T-helper 1 cell treated with Interleukin-12 subunit alpha and Interleukin-12 subunit beta and Interleukin-4 antibody, amounts not matched to agents 30 μg/mL and 1 μg/mL, for 36 hours (primary cell): Measurements from ENCODE around the gene NOP16.
A peak's percentile ranks its signal among the peaks of the same experiment; 100 is the strongest.
"Not testable (repeated sequence)": the region's sequence is repeated elsewhere in the genome, so short reads cannot be mapped to it uniquely, and the experiment has no call there.

Experiments used
- H3K27ac Mint-ChIP-seq: one replicate; pipeline ENCODE4 v1.8.0; 2021; ENCODE audit warnings: mild to moderate bottlenecking, mixed read lengths
- H3K27me3 Mint-ChIP-seq: one replicate; pipeline ENCODE4 v1.8.0; 2021; ENCODE audit warnings: low read depth, mixed read lengths
- H3K36me3 Mint-ChIP-seq: one replicate; pipeline ENCODE4 v1.8.0; 2021; ENCODE audit warnings: low read depth, mixed read lengths
- H3K4me1 Mint-ChIP-seq: one replicate; pipeline ENCODE4 v1.8.0; 2021; ENCODE audit warnings: low read depth, mixed read lengths
- H3K4me3 Mint-ChIP-seq: one replicate; pipeline ENCODE4 v1.8.0; 2021; ENCODE audit warnings: mild to moderate bottlenecking, moderate library complexity, mixed read lengths
- H3K9me3 Mint-ChIP-seq: one replicate; pipeline ENCODE4 v1.8.0; 2021; ENCODE audit warnings: mixed read lengths

Gene NOP16

DNA sequence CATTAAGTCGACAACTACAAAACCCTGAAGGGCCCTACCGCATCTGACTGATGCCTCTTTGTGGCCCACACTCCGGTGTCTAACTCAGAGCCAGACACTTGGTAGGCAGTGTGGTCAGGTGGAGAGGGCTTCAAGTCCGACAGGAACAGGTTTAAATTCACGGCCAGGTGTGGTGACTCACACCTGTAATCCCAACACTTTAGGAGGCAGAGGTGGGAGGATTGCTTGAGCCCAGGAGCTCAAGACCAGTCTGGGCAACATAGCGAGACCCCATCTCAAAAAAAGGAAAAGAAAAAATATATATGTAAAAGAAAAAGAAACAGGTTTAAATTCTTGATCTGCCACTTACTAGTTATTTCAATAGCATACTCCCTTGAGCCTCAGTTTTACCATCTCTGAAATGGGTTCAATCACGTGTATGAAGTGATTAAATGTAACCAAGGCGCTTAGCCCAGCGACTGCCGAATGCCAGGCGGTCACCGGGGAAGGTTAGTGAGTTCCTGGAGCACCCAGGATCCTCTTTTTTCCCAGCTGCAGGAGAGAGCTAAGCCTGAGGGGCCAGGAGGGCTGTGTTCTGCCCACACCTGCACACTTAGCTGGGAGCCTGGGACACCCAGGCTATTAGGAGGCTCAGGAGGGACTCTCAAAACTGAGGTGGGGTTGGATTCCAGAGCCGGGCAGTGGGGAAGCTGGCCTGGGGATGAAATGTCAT lies 27.0 kb upstream of the NOP16 start:
- H3K4me3 Mint-ChIP-seq, result peak overlapping the region; percentile 87
- H3K27me3 Mint-ChIP-seq, result peaks cover 10% of the 10 kb centered on the region
- peaks cover 6% of the 10 kb centered on the region for H3K36me3 Mint-ChIP-seq
- peaks cover 36% of the 10 kb centered on the region for H3K4me1 Mint-ChIP-seq
- H3K9me3 Mint-ChIP-seq, result peaks cover 1% of the 10 kb centered on the region
- H3K27ac Mint-ChIP-seq, result peak overlapping the region; percentile 83

GRCh38 chr5:176414704-176415103 lies 26.3 kb upstream of the NOP16 start:
- H3K36me3 Mint-ChIP-seq, result peaks cover 9% of the 10 kb centered on the region

DNA sequence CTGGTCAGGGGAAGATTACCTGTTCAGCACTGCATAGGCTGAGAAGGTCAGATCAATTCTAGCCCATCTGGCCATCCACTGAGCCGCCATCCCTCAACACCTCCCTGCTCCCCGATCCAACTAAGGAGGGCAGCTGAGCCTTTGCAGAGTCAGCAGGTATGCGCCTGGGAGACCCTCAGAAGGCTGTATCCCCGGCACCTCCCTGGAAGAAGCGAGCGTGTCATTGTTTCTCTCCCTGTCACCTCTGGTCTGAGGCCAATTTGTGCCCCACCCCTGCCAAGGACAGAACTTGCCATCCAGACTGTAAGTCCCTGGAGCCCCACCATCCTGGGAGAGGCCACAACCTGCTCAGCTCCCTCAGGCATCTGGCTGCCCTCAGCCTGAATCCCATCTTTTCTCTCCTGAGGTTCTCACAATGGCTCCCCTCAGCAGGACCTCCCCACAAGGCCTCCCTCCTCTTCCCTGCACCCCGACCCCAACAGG lies 25.4 kb upstream of the NOP16 start:
- Mint-ChIP-seq H3K4me1 (peaks cover 36% of the 10 kb centered on the region), H3K36me3 (peaks cover 9% of the 10 kb centered on the region), H3K27me3 (peaks cover 3% of the 10 kb centered on the region), H3K27ac (no peak overlapping the region), H3K4me3 (no peak overlapping the region), H3K9me3 (no peaks in the 10 kb centered on the region)

More at GRCh38 chr5:176414704-176415103, 26.3 kb upstream of the NOP16 start:
- peak overlapping the region; percentile 41 for H3K27ac Mint-ChIP-seq
- peaks cover 8% of the 10 kb centered on the region for H3K27me3 Mint-ChIP-seq
- peak overlapping the region; percentile 87 for H3K4me3 Mint-ChIP-seq
- no peaks in the 10 kb centered on the region for H3K9me3 Mint-ChIP-seq
- peaks cover 36% of the 10 kb centered on the region for H3K4me1 Mint-ChIP-seq

GRCh38 chr5:176413255-176413565 lies 24.8 kb upstream of the NOP16 start:
- peaks cover 2% of the 10 kb centered on the region for H3K27me3 Mint-ChIP-seq
- H3K27ac Mint-ChIP-seq, result no peak overlapping the region
- peaks cover 9% of the 10 kb centered on the region for H3K36me3 Mint-ChIP-seq
- H3K9me3 Mint-ChIP-seq, result no peaks in the 10 kb centered on the region
- H3K4me3 Mint-ChIP-seq, result no peak overlapping the region
- H3K4me1 Mint-ChIP-seq, result peaks cover 36% of the 10 kb centered on the region

GRCh38 chr5:176412517-176413254 lies 24.3 kb upstream of the NOP16 start:
- peaks cover 36% of the 10 kb centered on the region for H3K4me1 Mint-ChIP-seq
- no peaks in the 10 kb centered on the region for H3K9me3 Mint-ChIP-seq
- H3K27me3 Mint-ChIP-seq, result no peaks in the 10 kb centered on the region
- H3K27ac Mint-ChIP-seq, result no peak overlapping the region
- no peak overlapping the region for H3K4me3 Mint-ChIP-seq
- peaks cover 9% of the 10 kb centered on the region for H3K36me3 Mint-ChIP-seq

- H3K9me3 Mint-ChIP-seq, result no peaks in the 10 kb centered on the region
- H3K27me3 Mint-ChIP-seq, result no peaks in the 10 kb centered on the region
Observed at GRCh38 chr5:176410486-176411180, 22.2 kb upstream of the NOP16 start.

GRCh38 chr5:176409765-176410164 lies 21.4 kb upstream of the NOP16 start:
- Mint-ChIP-seq H3K27me3 (no peaks in the 10 kb centered on the region), H3K9me3 (no peaks in the 10 kb centered on the region), H3K4me1 (peaks cover 21% of the 10 kb centered on the region), H3K4me3 (no peak overlapping the region), H3K27ac (no peak overlapping the region), H3K36me3 (peaks cover 14% of the 10 kb centered on the region)

More at GRCh38 chr5:176410486-176411180, 22.2 kb upstream of the NOP16 start:
- Mint-ChIP-seq H3K36me3 (peaks cover 14% of the 10 kb centered on the region), H3K4me3 (no peak overlapping the region), H3K27ac (no peak overlapping the region), H3K4me1 (peaks cover 29% of the 10 kb centered on the region)

DNA sequence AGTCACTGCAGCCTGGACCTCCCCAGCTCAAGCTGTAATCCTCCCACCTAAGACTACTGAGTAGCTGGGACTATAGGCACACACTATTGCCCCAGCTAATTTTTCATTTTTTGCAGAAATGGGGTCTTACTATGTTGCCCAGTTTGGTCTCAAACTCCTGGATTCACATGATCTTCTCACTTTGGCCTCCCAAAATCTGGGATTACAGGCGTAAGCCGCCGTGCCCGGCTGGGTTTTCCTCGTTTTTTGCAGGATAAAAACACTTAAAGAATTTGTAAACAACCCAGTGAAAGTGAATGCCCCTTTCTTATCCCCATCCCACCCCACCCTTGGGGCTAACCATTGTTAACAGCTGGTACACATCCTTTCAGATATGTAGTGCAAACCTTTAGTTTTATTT lies 20.2 kb upstream of the NOP16 start:
- no peak overlapping the region for H3K4me3 Mint-ChIP-seq
- H3K27me3 Mint-ChIP-seq, result no peaks in the 10 kb centered on the region
- no peaks in the 10 kb centered on the region for H3K9me3 Mint-ChIP-seq
- peaks cover 14% of the 10 kb centered on the region for H3K36me3 Mint-ChIP-seq
- H3K4me1 Mint-ChIP-seq, result peaks cover 12% of the 10 kb centered on the region
- no peak overlapping the region for H3K27ac Mint-ChIP-seq

GRCh38 chr5:176408252-176408573 lies 19.8 kb upstream of the NOP16 start:
- H3K4me3 Mint-ChIP-seq, H3K27ac Mint-ChIP-seq, H3K27me3 Mint-ChIP-seq, H3K9me3 Mint-ChIP-seq: not testable (repeated sequence)
- Mint-ChIP-seq H3K36me3 (peaks cover 14% of the 10 kb centered on the region), H3K4me1 (peaks cover 11% of the 10 kb centered on the region)

GRCh38 chr5:176407456-176408251 lies 19.3 kb upstream of the NOP16 start:
- peaks cover 14% of the 10 kb centered on the region for H3K36me3 Mint-ChIP-seq
- H3K27me3 Mint-ChIP-seq, result no peaks in the 10 kb centered on the region
- H3K9me3 Mint-ChIP-seq, result no peaks in the 10 kb centered on the region
- no peak overlapping the region for H3K27ac Mint-ChIP-seq
- H3K4me3 Mint-ChIP-seq, result no peak overlapping the region
- peaks cover 7% of the 10 kb centered on the region for H3K4me1 Mint-ChIP-seq

DNA sequence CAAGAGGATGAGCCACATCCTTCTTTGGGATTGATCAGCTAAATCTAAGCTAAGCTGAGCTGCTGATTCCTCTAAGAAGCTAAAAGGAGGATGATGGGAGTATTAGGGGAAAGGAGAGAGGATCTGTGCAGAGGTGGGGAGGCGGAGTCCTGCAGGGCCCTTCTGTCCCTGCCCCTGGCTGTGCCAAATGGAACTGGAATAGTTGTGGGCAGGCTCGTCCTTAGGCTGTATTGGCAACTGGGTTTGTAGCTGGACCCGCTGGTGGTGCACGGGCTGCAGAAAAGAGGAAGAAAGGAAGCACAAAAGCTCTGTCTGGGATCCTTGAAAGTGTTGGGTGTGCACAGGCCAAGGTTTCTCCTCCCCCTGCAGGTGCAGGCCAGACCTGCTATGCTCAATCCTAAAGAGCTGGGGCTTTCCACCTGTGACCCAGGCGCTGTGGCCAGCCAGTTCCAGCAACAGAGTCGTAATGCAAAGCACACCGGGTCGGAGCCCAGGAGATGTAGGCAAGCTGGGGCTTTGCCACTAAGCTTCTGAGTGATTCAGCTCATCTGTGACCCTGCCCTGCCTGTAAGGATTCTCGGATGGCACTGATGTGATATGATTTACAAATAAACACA lies 18.1 kb upstream of the NOP16 start:
- Mint-ChIP-seq H3K4me1 (peaks cover 8% of the 10 kb centered on the region), H3K9me3 (no peaks in the 10 kb centered on the region), H3K27ac (no peak overlapping the region), H3K36me3 (peaks cover 11% of the 10 kb centered on the region), H3K4me3 (no peak overlapping the region), H3K27me3 (no peaks in the 10 kb centered on the region)

GRCh38 chr5:176405656-176406435 lies 17.4 kb upstream of the NOP16 start:
- Mint-ChIP-seq H3K36me3 (peaks cover 10% of the 10 kb centered on the region), H3K9me3 (no peaks in the 10 kb centered on the region), H3K4me1 (peaks cover 2% of the 10 kb centered on the region), H3K4me3 (no peak overlapping the region), H3K27ac (no peak overlapping the region), H3K27me3 (no peaks in the 10 kb centered on the region)
